H1 (cell line): ENCODE measurements around the gene ADGRB2. TPM values are rescaled to one million over a fixed set of nuclear protein-coding genes. Genes with fewer than 3 reads are reported as not detected.

Experiments
- CTCF ChIA-PET: fragments of 300-600 bp; sonication (Branson Sonifier 250); formaldehyde crosslinking; loops from one replicate; lab custom pipeline; 2021; ENCODE audit not compliant: partially characterized antibody; lab: Charles Lee
- POLR2A ChIA-PET: fragments of 300-600 bp; sonication (Branson Sonifier 250); formaldehyde crosslinking; loops from one replicate; lab custom pipeline; 2021; ENCODE audit warnings: inconsistent platforms; ENCODE audit not compliant: partially characterized antibody; lab: Charles Lee
- DNase-seq, 2 experiments: peaks; one replicate each; pipeline versions ENCODE4 v3.0.0 to v3.0.0-alpha.2; 2010 to 2022; ENCODE audit warnings: low spot score in 2 of 2, low read depth in 1 of 2, mixed read lengths in 1 of 2
- FAIRE-seq: peaks from 2 replicates; lab custom pipeline; 2011; peaks lifted over from hg19 to GRCh38; lab: Jason Lieb, UNC
- H2AFZ ChIP-seq: 2 replicates; pipeline ENCODE4 v1.8.1; 2012; ENCODE audit warnings: low read length, inconsistent platforms
- H2AK5ac ChIP-seq: 2 replicates; pipeline ENCODE4 v1.6.1; 2013; ENCODE audit warnings: low read depth, low read length
- H2BK120ac ChIP-seq: replicated peaks from 2 replicates; pipeline ENCODE3; 2013; ENCODE audit warnings: low read depth, low read length, inconsistent platforms
- H2BK12ac ChIP-seq: 2 replicates; pipeline ENCODE4 v1.6.1; 2013; ENCODE audit warnings: low read depth, low read length
- H2BK15ac ChIP-seq: 2 replicates; pipeline ENCODE4 v1.6.1; 2013; ENCODE audit warnings: low read length
- H2BK20ac ChIP-seq: 2 replicates; pipeline ENCODE4 v1.6.1; 2013; ENCODE audit warnings: low read length
- H2BK5ac ChIP-seq: 2 replicates; pipeline ENCODE4 v1.6.1; 2013; ENCODE audit warnings: low read depth, low read length
- H3K14ac ChIP-seq: 2 replicates; pipeline ENCODE4 v1.6.1; 2013; ENCODE audit warnings: inconsistent platforms; ENCODE audit not compliant: insufficient read length
- H3K18ac ChIP-seq: 2 replicates; pipeline ENCODE4 v1.6.1; 2013; ENCODE audit warnings: low read length; ENCODE audit errors: extremely low read depth
- H3K23ac ChIP-seq: 2 replicates; pipeline ENCODE4 v1.6.1; 2013; ENCODE audit warnings: inconsistent platforms; ENCODE audit not compliant: insufficient read length
- H3K23me2 ChIP-seq: 2 replicates; pipeline ENCODE4 v1.6.1; 2013; ENCODE audit warnings: low read depth, low read length
- H3K27ac ChIP-seq: 2 replicates; pipeline ENCODE4 v1.6.1; 2011; ENCODE audit warnings: low read depth, low read length, inconsistent platforms
- H3K27me3 ChIP-seq, 4 experiments: replicated peaks in 1 of 4; 1 replicate in 1 of 4; 2 replicates in 3 of 4; pipeline versions ENCODE4 v1.6.1 to v1.8.1; 2011 to 2013; ENCODE audit warnings: low read length in 3 of 4, mild to moderate bottlenecking in 3 of 4, inconsistent platforms in 2 of 4, mixed read lengths in 2 of 4, moderate library complexity in 1 of 4; ENCODE audit not compliant: control insufficient read depth in 3 of 4, insufficient read depth in 3 of 4; ENCODE audit errors: extremely low read depth in 1 of 4
- H3K36me3 ChIP-seq, 4 experiments: 2 replicates each; pipeline versions ENCODE4 v1.6.1 to v1.8.1; 2011 to 2013; ENCODE audit warnings: mild to moderate bottlenecking in 4 of 4, low read length in 3 of 4, moderate library complexity in 2 of 4, control low read depth in 1 of 4, inconsistent platforms in 1 of 4; ENCODE audit not compliant: insufficient read depth in 4 of 4, control insufficient read depth in 2 of 4
- H3K4ac ChIP-seq: replicated peaks from 2 replicates; pipeline ENCODE3; 2013; ENCODE audit warnings: low read length, low read depth, mixed read lengths, inconsistent platforms; ENCODE audit not compliant: insufficient read length
- H3K4me1 ChIP-seq, 4 experiments: replicated peaks in 1 of 4; 1 replicate in 1 of 4; 2 replicates in 3 of 4; pipeline versions ENCODE4 v1.6.1 to v1.8.1; 2011 to 2013; ENCODE audit warnings: low read length in 3 of 4, inconsistent platforms in 2 of 4, mixed read lengths in 1 of 4; ENCODE audit not compliant: insufficient read depth in 4 of 4, control insufficient read depth in 3 of 4
- H3K4me2 ChIP-seq, 2 experiments: 2 replicates each; pipeline versions ENCODE4 v1.6.1 to v1.8.1; 2011 to 2013; ENCODE audit warnings: low read depth in 2 of 2, low read length in 2 of 2, control low read depth in 1 of 2, inconsistent platforms in 1 of 2, mild to moderate bottlenecking in 1 of 2; ENCODE audit not compliant: insufficient read depth in 1 of 2
- H3K4me3 ChIP-seq, 4 experiments: fragments of 200-600, 300-600 bp in 1 of 4; sonication (generic), shearing (Covaris generic), sonication (Bioruptor Twin) in 1 of 4; 2 replicates each; pipeline versions ENCODE4 v1.5.1 to v1.8.1; 2011 to 2016; ENCODE audit warnings: low read length in 4 of 4, low read depth in 3 of 4, control low read depth in 2 of 4, inconsistent platforms in 2 of 4, mild to moderate bottlenecking in 2 of 4, mixed read lengths in 1 of 4, moderate library complexity in 1 of 4; ENCODE audit not compliant: insufficient read depth in 2 of 4; ENCODE audit errors: extremely low read depth in 1 of 4
- H3K56ac ChIP-seq: replicated peaks from 2 replicates; pipeline ENCODE3; 2013; ENCODE audit warnings: low read depth, mild to moderate bottlenecking, mixed read lengths, low read length, inconsistent platforms; ENCODE audit not compliant: insufficient read length
- H3K79me1 ChIP-seq: 2 replicates; pipeline ENCODE4 v1.6.1; 2013; ENCODE audit warnings: low read depth, low read length, control low read depth
- H3K79me2 ChIP-seq, 2 experiments: 2 replicates each; pipeline versions ENCODE4 v1.6.1 to v1.8.1; 2012 to 2013; ENCODE audit warnings: low read length in 2 of 2, mild to moderate bottlenecking in 2 of 2, inconsistent platforms in 1 of 2; ENCODE audit not compliant: insufficient read depth in 2 of 2, control insufficient read depth in 1 of 2
- H3K9ac ChIP-seq, 4 experiments: replicated peaks in 1 of 4; 1 replicate in 1 of 4; 2 replicates in 3 of 4; pipeline versions ENCODE4 v1.6.1 to v1.8.1; 2011 to 2013; ENCODE audit warnings: low read depth in 3 of 4, low read length in 3 of 4, control low read depth in 2 of 4, mild to moderate bottlenecking in 2 of 4, moderate library complexity in 2 of 4, inconsistent platforms in 1 of 4; ENCODE audit errors: extremely low read depth in 1 of 4
- H3K9me3 ChIP-seq, 2 experiments: 2 replicates each; pipeline versions ENCODE4 v1.6.1 to v1.8.1; 2012 to 2013; ENCODE audit warnings: mild to moderate bottlenecking in 2 of 2, moderate library complexity in 2 of 2, control low read depth in 1 of 2, inconsistent platforms in 1 of 2, low read depth in 1 of 2, low read length in 1 of 2, mixed read lengths in 1 of 2; ENCODE audit not compliant: insufficient read depth in 2 of 2
- H4K20me1 ChIP-seq, 2 experiments: replicated peaks in 1 of 2; 2 replicates each; pipeline versions ENCODE3 to v1.8.1; 2011 to 2013; ENCODE audit warnings: inconsistent platforms in 2 of 2, low read length in 2 of 2, mild to moderate bottlenecking in 1 of 2; ENCODE audit not compliant: insufficient read depth in 2 of 2, control insufficient read depth in 1 of 2
- H4K5ac ChIP-seq: 2 replicates; pipeline ENCODE4 v1.6.1; 2013; ENCODE audit warnings: low read length, low read depth, mixed read lengths, inconsistent platforms; ENCODE audit not compliant: insufficient read length
- H4K8ac ChIP-seq: 2 replicates; pipeline ENCODE4 v1.8.0; 2013; ENCODE audit warnings: mild to moderate bottlenecking, moderate library complexity, low read length, inconsistent platforms; ENCODE audit not compliant: insufficient read depth; ENCODE audit errors: extremely low read depth
- H4K91ac ChIP-seq: replicated peaks from 2 replicates; pipeline ENCODE3; 2013; ENCODE audit warnings: low read length, mixed read lengths, inconsistent platforms; ENCODE audit not compliant: insufficient read length
- RAD21 ChIP-seq, 2 experiments: IDR thresholded peaks in 1 of 2; conservative IDR thresholded peaks in 1 of 2; 2 replicates each; pipeline ENCODE4 v1.6.1; 2011; ENCODE audit warnings: low read depth in 2 of 2, low read length in 2 of 2, improper control_type of control experiment in 1 of 2, inconsistent platforms in 1 of 2, mild to moderate bottlenecking in 1 of 2, moderate library complexity in 1 of 2
- TBP ChIP-seq: IDR thresholded peaks from 2 replicates; pipeline ENCODE4 v1.6.1; 2011; ENCODE audit warnings: low read depth, low read length, improper control_type of control experiment
- WGBS, 2 experiments: shearing (Covaris generic) in 1 of 2; methylation state at CpG; one replicate each; pipeline versions ENCODE4 v1.1.6 to v1.1.7; 2013 to 2015; ENCODE audit warnings: low lambda C conversion rate in 2 of 2, mixed read lengths in 2 of 2, inconsistent platforms in 1 of 2, low coverage in 1 of 2, missing lambda C conversion rate in 1 of 2; ENCODE audit not compliant: insufficient replicate concordance in 2 of 2, insufficient coverage in 1 of 2, insufficient read length in 1 of 2; ENCODE audit errors: extremely low coverage in 1 of 2, missing lambda C conversion rate in 1 of 2; 5-methylcytosine and 5-hydroxymethylcytosine counted together
- polyA plus RNA-seq, 7 experiments: library from polyadenylated mRNA; depleted of rRNA in 3 of 7; stranded (reverse) in 5 of 7; unstranded in 2 of 7; fragments of >200 nt in 5 of 7; fragments of 200-250 nt in 2 of 7; gene quantifications; 1 replicate in 5 of 7; 2 replicates in 1 of 7; 4 replicates in 1 of 7; pipeline versions ENCODE4 v1.2.1 to v1.2.3, GENCODE V29; 2011 to 2013; ENCODE audit warnings: missing spikeins in 2 of 7, mixed read lengths in 2 of 7
- total RNA-seq: library from RNA; stranded (reverse); fragmentation: NEBNext Ultra II Directional; extraction: Animal tissue kit (Norgen Biotek cat#: 25700); gene quantifications from 2 replicates; pipeline ENCODE4 v1.2.1, GENCODE V29; 2021

ADGRB2 gene
- total and polyA plus RNA-seq, 2 of the 8 experiments (the other 6 are each of a cell fraction or from before 2014, with no cell fraction given) = 15.6 to 26.2 TPM

DNA sequence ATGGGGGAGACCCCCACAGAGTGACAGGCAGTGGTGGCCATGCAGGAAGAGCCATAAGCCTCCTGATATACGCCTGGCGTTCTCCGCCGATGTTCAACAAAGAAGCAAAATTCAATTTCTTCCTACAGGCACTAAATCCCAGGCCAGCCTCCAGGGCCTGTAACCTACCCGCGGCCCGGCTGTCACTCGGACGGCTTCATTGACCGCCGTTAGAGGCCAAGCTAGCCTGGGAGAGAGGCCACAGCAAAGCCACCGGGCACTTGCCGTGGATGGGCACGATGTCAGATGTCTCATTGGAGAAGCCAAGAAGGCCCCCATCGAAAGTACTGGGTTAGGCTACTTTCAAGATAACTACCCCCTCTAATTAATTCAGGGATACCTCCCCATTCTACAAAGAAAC, 9.7 kb downstream of the ADGRB2 start:
- Histone ChIP-seq H3K79me2 (peaks cover 0 to 4% of the 10 kb centered on the region in 2 experiments; a peak in 1 of 4 replicates), H3K4ac (no peak overlapping the region), H2BK12ac (no peak overlapping the region), H3K27me3 (no peaks in the 10 kb centered on the region), H4K5ac (no peak overlapping the region), H2BK20ac (no peak overlapping the region), H3K23me2 (no peaks in the 10 kb centered on the region), H3K23ac (no peak overlapping the region), H4K20me1 (peaks cover 0 to 3% of the 10 kb centered on the region in 2 experiments), H3K9me3 (no peaks in the 10 kb centered on the region), H2AFZ (no peak overlapping the region), H4K91ac (no peak overlapping the region), H2BK15ac (no peak overlapping the region; the same call in 1 of the 2 replicates), H3K4me1 (peaks cover 11 to 29% (median 22%) of the 10 kb centered on the region in 4 experiments), H4K8ac (no peak overlapping the region), H3K36me3 (no peaks in the 10 kb centered on the region), H3K4me2 (no peak overlapping the region), H3K9ac (no peak overlapping the region), H3K27ac (no peak overlapping the region), H3K56ac (no peak overlapping the region), H3K14ac (no peak overlapping the region), H3K79me1 (peaks cover 3% of the 10 kb centered on the region), H3K18ac (no peak overlapping the region), H2BK5ac (no peak overlapping the region), H3K4me3 (no peak overlapping the region), H2BK120ac (no peak overlapping the region), H2AK5ac (no peak overlapping the region)
- WGBS, 2 experiments = 92% methylated on average over 15 of the region's 15 CpGs; no CpG with 5 or more reads in 1 of the 2 experiments
- DNase-seq (no peak), FAIRE-seq (no peak)
- TF ChIP-seq RAD21 (IDR thresholded peaks at IDR 0.05 in 1 of 2, conservative IDR thresholded peaks at IDR 0.05 in 1 of 2; ENCODE audit: low read depth in 2 of 2, low read length in 2 of 2) (no peak), TBP (no peak)
- ChIA-PET CTCF (interaction anchor here (1.6 to 4.2 kb wide), 5 partner anchors 9 to 40 kb away, joined by 7 to 26 read pairs (median 10); no protein-coding TSS in a partner anchor), POLR2A (no interaction called here)
